WI38 (cell line): ENCODE data around the gene SFI1.
"Not testable (repeated sequence)": the region's sequence is repeated elsewhere in the genome, so short reads cannot be mapped to it uniquely, and the experiment has no call there.

ENCODE experiments used
- H3K4me3 ChIP-seq: 2 replicates; pipeline ENCODE4 v1.5.1; 2011; ENCODE audit warnings: low read depth, mild to moderate bottlenecking, control low read depth, low read length
- CTCF ChIP-seq: IDR thresholded peaks from 2 replicates; pipeline ENCODE4 v1.5.1; 2012; ENCODE audit warnings: low read depth, mild to moderate bottlenecking, control low read depth, low read length

The SFI1 gene

GRCh38 chr22:31537019-31537535 is 40.7 kb downstream of the SFI1 start:
- no peak overlapping the region for H3K4me3 ChIP-seq
- TF ChIP-seq CTCF, result no peak

- H3K4me3 ChIP-seq, result no peak overlapping the region
- TF ChIP-seq CTCF, result no peak
Observed at GRCh38 chr22:31538815-31539214, 42.5 kb downstream of the SFI1 start.

- H3K4me3 ChIP-seq, result not testable (repeated sequence)
Observed at GRCh38 chr22:31540166-31540565, 43.8 kb downstream of the SFI1 start.

- H3K4me3 ChIP-seq, result no peak overlapping the region
- TF ChIP-seq CTCF, result no peak
Observed at GRCh38 chr22:31540966-31541365, 44.6 kb downstream of the SFI1 start.

GRCh38 chr22:31544481-31545480 is 48.4 kb downstream of the SFI1 start:
- no peak for TF ChIP-seq CTCF
- no peak overlapping the region for H3K4me3 ChIP-seq

GRCh38 chr22:31550871-31551370 is 54.6 kb downstream of the SFI1 start:
- TF ChIP-seq CTCF, result no peak
- no peak overlapping the region for H3K4me3 ChIP-seq

GRCh38 chr22:31556627-31557203 is 60.4 kb downstream of the SFI1 start:
- TF ChIP-seq CTCF, result peak; percentile 41; the same call in 1 of the 2 replicates
- no peak overlapping the region for H3K4me3 ChIP-seq

GRCh38 chr22:31558546-31558945 is 62.2 kb downstream of the SFI1 start:
- H3K4me3 ChIP-seq, result not testable (repeated sequence)
